K562 (cell line): ENCODE data around the gene MAP1S. TPM values are rescaled to one million over a fixed set of nuclear protein-coding genes. Genes with fewer than 3 reads are reported as not detected.
A peak's percentile ranks its signal among the peaks of the same experiment; 100 is the strongest.

Experiments used
- ATAC-seq: fragments of 200-7000 bp; cut with Tn5 transposase; 3 replicates; pipeline ENCODE4 v1.9.1; 2020; ENCODE audit warnings: moderate library complexity
- BruUV-seq: library from RNA; stranded (reverse); fragments of 400-500 nt; replicated peaks from 2 replicates; lab custom pipeline; 2021; lab: Mats Ljungman, UMichigan
- CTCF ChIA-PET: fragments of 300-600 bp; formaldehyde crosslinking; extraction: SDS; loops from one replicate; lab custom pipeline; 2021; ENCODE audit warnings: low intra/inter-chr PET ratio; lab: Yijun Ruan, JAX
- POLR2A ChIA-PET: fragments of 300-600, 350-650 bp; sonication (Branson Sonifier 250); formaldehyde crosslinking; extraction: SDS; loops from one replicate; lab custom pipeline; 2021; ENCODE audit warnings: antibody characterized with exemption, inconsistent platforms; lab: Yijun Ruan, JAX
- DNase-seq, 4 experiments: peaks; one replicate each; pipeline versions ENCODE4 v3.0.0 to v3.0.0-alpha.2; 2011 to 2018; ENCODE audit warnings: low spot score in 3 of 4, mixed read lengths in 3 of 4; ENCODE audit errors: extremely low read depth in 1 of 4
- FAIRE-seq: peaks from 2 replicates; lab custom pipeline; 2011; peaks lifted over from hg19 to GRCh38; lab: Jason Lieb, UNC
- H2AFZ ChIP-seq: 2 replicates; pipeline ENCODE4 v1.6.0; 2011; ENCODE audit warnings: low read depth, low read length, control low read depth, inconsistent platforms
- H3K27ac ChIP-seq: fragments of 200-600 bp; 3 replicates; pipeline ENCODE4 v1.8.0; 2011; ENCODE audit warnings: low read depth, mild to moderate bottlenecking, control low read depth, inconsistent platforms, low read length, moderate library complexity, mixed read lengths; ENCODE audit errors: extremely low read depth
- H3K27me3 ChIP-seq, 2 experiments: fragments of 300-600 bp in 1 of 2; 2 replicates in 1 of 2; 3 replicates in 1 of 2; pipeline versions ENCODE4 v1.6.0 to v1.8.0; 2011; ENCODE audit warnings: inconsistent platforms in 2 of 2, low read length in 2 of 2, mild to moderate bottlenecking in 1 of 2, mixed read lengths in 1 of 2, moderate library complexity in 1 of 2; ENCODE audit not compliant: control insufficient read depth in 2 of 2, insufficient read depth in 2 of 2
- H3K36me3 ChIP-seq: fragments of 300-600 bp; 3 replicates; pipeline ENCODE4 v1.8.0; 2011; ENCODE audit warnings: mild to moderate bottlenecking, low read length, inconsistent platforms; ENCODE audit not compliant: control insufficient read depth, insufficient read depth
- H3K4me1 ChIP-seq, 2 experiments: fragments of 200-600 bp in 1 of 2; replicated peaks in 1 of 2; 2 replicates in 1 of 2; 3 replicates in 1 of 2; pipeline versions ENCODE4 v1.5.1 to v1.8.0; 2011; ENCODE audit warnings: inconsistent platforms in 2 of 2, low read length in 2 of 2, mild to moderate bottlenecking in 1 of 2, mixed read lengths in 1 of 2, moderate library complexity in 1 of 2; ENCODE audit not compliant: control insufficient read depth in 2 of 2, insufficient read depth in 2 of 2
- H3K4me2 ChIP-seq: 2 replicates; pipeline ENCODE4 v1.6.1; 2011; ENCODE audit warnings: low read length, control low read depth, inconsistent platforms, mixed read lengths; ENCODE audit not compliant: insufficient read depth
- H3K4me3 ChIP-seq: fragments of 200-600 bp; sonication (generic), shearing (Covaris generic); 2 replicates; pipeline ENCODE4 v1.5.1; 2016; ENCODE audit warnings: control low read depth, inconsistent platforms
- H3K79me2 ChIP-seq: fragments of 200-600 bp; 3 replicates; pipeline ENCODE4 v1.8.0; 2011; ENCODE audit warnings: low read length, inconsistent platforms; ENCODE audit not compliant: control insufficient read depth, insufficient read depth
- H3K9ac ChIP-seq, 2 experiments: 2 replicates each; pipeline versions ENCODE4 v1.6.0 to v1.6.1; 2011; ENCODE audit warnings: low read depth in 2 of 2, low read length in 2 of 2, control low read depth in 1 of 2, inconsistent platforms in 1 of 2, mild to moderate bottlenecking in 1 of 2, mixed read lengths in 1 of 2; ENCODE audit not compliant: insufficient read depth in 1 of 2
- H3K9me1 ChIP-seq: one replicate; pipeline ENCODE4 v1.6.0; 2011; ENCODE audit warnings: inconsistent platforms, mild to moderate bottlenecking, low read length, moderate library complexity; ENCODE audit not compliant: control insufficient read depth, insufficient read depth
- H3K9me3 ChIP-seq: replicated peaks from 2 replicates; pipeline ENCODE4 v1.5.1; 2011; ENCODE audit warnings: low read depth, low read length, inconsistent platforms; ENCODE audit not compliant: control insufficient read depth, insufficient read depth
- H4K20me1 ChIP-seq: replicated peaks from 2 replicates; pipeline ENCODE4 v1.6.1; 2011; ENCODE audit warnings: low read length, inconsistent platforms, mixed read lengths; ENCODE audit not compliant: control insufficient read depth, insufficient read depth
- ILF3 ChIP-seq: fragments of 450-650 bp; IDR thresholded peaks from 2 replicates; pipeline ENCODE4 v1.6.1; 2018; ENCODE audit warnings: antibody characterized with exemption, mild to moderate bottlenecking, moderate library complexity, borderline replicate concordance
- KLF13 ChIP-seq: fragments of 450-650 bp; IDR thresholded peaks from 2 replicates; pipeline ENCODE4 v1.6.1; 2016; ENCODE audit warnings: missing genetic modification characterization, low read depth, mild to moderate bottlenecking, missing compliant biosample characterization, moderate library complexity, borderline replicate concordance
- MYNN ChIP-seq, 2 experiments: sonication (generic); formaldehyde crosslinking in 1 of 2; IDR thresholded peaks; 2 replicates each; pipeline versions ENCODE4 v1.5.0 to v1.6.1; 2016 to 2020; ENCODE audit warnings: antibody characterized with exemption in 1 of 2, missing genetic modification reagents in 1 of 2
- PHB2 ChIP-seq: fragments of 450-650 bp; IDR thresholded peaks from 2 replicates; pipeline ENCODE4 v1.6.1; 2017; ENCODE audit warnings: low read depth
- PREB ChIP-seq: sonication (generic); formaldehyde crosslinking; IDR thresholded peaks from 2 replicates; pipeline ENCODE4 v1.8.1; 2023; ENCODE audit warnings: mild to moderate bottlenecking, missing genetic modification reagents
- WGBS: fragments of 100-300 bp; shearing (Covaris generic); methylation state at CpG from one replicate; pipeline ENCODE4 v1.1.6; 2016; ENCODE audit warnings: low coverage, mixed read lengths; ENCODE audit not compliant: insufficient coverage; ENCODE audit errors: missing lambda C conversion rate; 5-methylcytosine and 5-hydroxymethylcytosine counted together
- in situ Hi-C: fragments of 300-500 bp; cut with MboI; formaldehyde crosslinking; loops from 4 replicates; pipeline ENCODE4 v1.15.0; 2018; ENCODE audit warnings: inconsistent platforms, mixed read lengths
- intact Hi-C: fragments of 100-400 bp; cut with micrococcal nuclease; formaldehyde crosslinking; loops from 2 replicates; pipeline ENCODE4 v1.14.2; 2022
- polyA plus RNA-seq, 8 experiments: library from polyadenylated mRNA; depleted of rRNA in 4 of 8; stranded (reverse) in 5 of 8; unstranded in 3 of 8; fragments of >200 nt; fragmentation: Nextera tagmentation in 2 of 8; fragmentation: Illumina TruSeq in 1 of 8; extraction: Ambion mirVana in 2 of 8; extraction: Trizol in 1 of 8; gene quantifications; 2 replicates each; pipeline versions ENCODE4 v1.2.1 to v1.2.3, GENCODE V29; 2011 to 2014; ENCODE audit warnings: inconsistent platforms in 1 of 8, missing spikeins in 1 of 8
- total RNA-seq, 7 experiments: library from RNA; depleted of rRNA in 6 of 7; stranded (reverse); fragments of >200 nt in 6 of 7; fragmentation: Illumina TruSeq in 2 of 7; extraction: Trizol in 2 of 7; gene quantifications; 2 replicates each; pipeline versions ENCODE4 v1.2.1 to v1.2.3, GENCODE V29; 2011 to 2021; ENCODE audit warnings: low replicate concordance in 1 of 7
- TF ChIP-seq, protein P1 (sequence below): IDR thresholded peaks from 2 replicates; pipeline ENCODE4 v1.6.1; 2016; ENCODE audit warnings: missing genetic modification characterization, missing compliant biosample characterization

MAP1S gene
- total and polyA plus RNA-seq, 9 of the 15 experiments (the other 6 are each of a cell fraction or from before 2014, with no cell fraction given): 2.0 to 81.0 (median 9.5) TPM

GRCh38 chr19:17692566-17692965 is 26.7 kb upstream of the MAP1S start:
- H3K4me2 ChIP-seq: no peak overlapping the region
- H3K36me3 ChIP-seq: no peaks in the 10 kb centered on the region
- H3K9ac ChIP-seq: no peak overlapping the region
- no peaks in the 10 kb centered on the region for H3K9me1 ChIP-seq
- DNase-seq: no peak
- intact Hi-C loops: no loop called here
- H3K4me3 ChIP-seq: no peak overlapping the region
- in situ Hi-C loops: no loop called here
- no peak for ATAC-seq
- no peak overlapping the region for H3K27ac ChIP-seq
- H2AFZ ChIP-seq: no peak overlapping the region
- CTCF ChIA-PET: no interaction called here
- WGBS: 3% methylated on average over 4 of the region's 4 CpGs
- BruUV-seq: no TSS peak
- no peaks in the 10 kb centered on the region for H3K9me3 ChIP-seq
- no peaks in the 10 kb centered on the region for H3K79me2 ChIP-seq
- H3K4me1 ChIP-seq: peaks cover 0 to 10% of the 10 kb centered on the region in 2 experiments; a peak in 2 of 5 replicates
- peaks cover 6% of the 10 kb centered on the region; the same call in 1 of the 2 replicates for H4K20me1 ChIP-seq
- FAIRE-seq: no peak
- peaks cover 11 to 31% of the 10 kb centered on the region in 2 experiments; a peak in 3 of 5 replicates for H3K27me3 ChIP-seq
- POLR2A ChIA-PET: interaction anchor here (0.6 to 1.4 kb wide), 3 partner anchors 9 to 308 kb away, joined by 3 read pairs; no protein-coding TSS in a partner anchor
- no peak for TF ChIP-seq ILF3

DNA sequence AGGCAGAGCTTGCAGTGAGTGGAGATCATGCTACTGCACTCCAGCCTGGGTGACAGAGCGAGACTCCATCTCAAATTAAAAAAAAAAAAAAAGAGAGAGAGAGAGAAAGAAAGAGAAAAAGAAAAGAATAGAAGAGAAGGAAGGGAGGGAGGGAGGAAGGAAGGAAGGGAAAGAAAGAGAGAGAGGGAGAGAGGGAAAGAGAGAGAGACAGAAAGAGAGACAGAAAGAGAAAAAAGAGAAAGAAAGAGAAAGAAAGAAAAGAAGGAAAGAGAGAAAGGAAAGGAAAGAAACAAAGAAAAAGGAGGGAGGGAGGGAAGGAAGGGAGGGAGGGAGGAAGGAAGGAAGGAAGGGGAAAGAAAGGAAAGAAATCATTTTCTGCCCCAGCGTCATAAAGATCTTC is 24.1 kb upstream of the MAP1S start:
- H2AFZ ChIP-seq: no peak overlapping the region
- no peak for ATAC-seq
- ChIA-PET CTCF (no interaction called here), POLR2A (no interaction called here)
- BruUV-seq: no TSS peak
- FAIRE-seq: no peak
- H3K27ac ChIP-seq: no peak overlapping the region
- H3K9me3 ChIP-seq: no peaks in the 10 kb centered on the region
- intact Hi-C loops: no loop called here
- peaks cover 17 to 37% of the 10 kb centered on the region in 2 experiments for H3K27me3 ChIP-seq
- no peaks in the 10 kb centered on the region for H3K36me3 ChIP-seq
- H4K20me1 ChIP-seq: no peaks in the 10 kb centered on the region
- H3K9me1 ChIP-seq: no peaks in the 10 kb centered on the region
- DNase-seq: no peak
- in situ Hi-C loops: no loop called here
- H3K4me3 ChIP-seq: no peak overlapping the region
- H3K79me2 ChIP-seq: no peaks in the 10 kb centered on the region
- no peak overlapping the region for H3K4me2 ChIP-seq
- 0% methylated on average over 1 of the region's 2 CpGs for WGBS
- no peak for TF ChIP-seq PHB2
- no peak for TF ChIP-seq MYNN (IDR thresholded peaks at IDR 0.05)
- TF ChIP-seq MYNN (CRISPR knock-in tag; IDR thresholded peaks at IDR 0.05): no peak
- TF ChIP-seq, protein P1, sequence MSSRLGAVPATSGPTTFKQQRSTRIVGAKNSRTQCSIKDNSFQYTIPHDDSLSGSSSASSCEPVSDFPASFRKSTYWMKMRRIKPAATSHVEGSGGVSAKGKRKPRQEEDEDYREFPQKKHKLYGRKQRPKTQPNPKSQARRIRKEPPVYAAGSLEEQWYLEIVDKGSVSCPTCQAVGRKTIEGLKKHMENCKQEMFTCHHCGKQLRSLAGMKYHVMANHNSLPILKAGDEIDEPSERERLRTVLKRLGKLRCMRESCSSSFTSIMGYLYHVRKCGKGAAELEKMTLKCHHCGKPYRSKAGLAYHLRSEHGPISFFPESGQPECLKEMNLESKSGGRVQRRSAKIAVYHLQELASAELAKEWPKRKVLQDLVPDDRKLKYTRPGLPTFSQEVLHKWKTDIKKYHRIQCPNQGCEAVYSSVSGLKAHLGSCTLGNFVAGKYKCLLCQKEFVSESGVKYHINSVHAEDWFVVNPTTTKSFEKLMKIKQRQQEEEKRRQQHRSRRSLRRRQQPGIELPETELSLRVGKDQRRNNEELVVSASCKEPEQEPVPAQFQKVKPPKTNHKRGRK (tag): peak; percentile 69
- no peak for TF ChIP-seq KLF13
- no peak for TF ChIP-seq PREB (CRISPR knock-in tag)
- no peak overlapping the region for H3K9ac ChIP-seq
- H3K4me1 ChIP-seq: no peaks in the 10 kb centered on the region; a peak in 1 of 5 replicates
